ENCODE results near the gene GID8.
"Not testable (repeated sequence)": the region's sequence is repeated elsewhere in the genome, so short reads cannot be mapped to it uniquely, and the experiment has no call there.

The GID8 gene

GRCh38 chr20:62959101-62959971, 21.4 kb downstream of the GID8 start:
- no peak for DNase-seq

- DNase-seq: no peak
These were observed 22.1 kb downstream of the GID8 start for GRCh38 chr20:62959998-62960436.

- DNase-seq: not testable (repeated sequence)
These were observed 22.7 kb downstream of the GID8 start for GRCh38 chr20:62960446-62961309.

GRCh38 chr20:62961310-62961783, 23.4 kb downstream of the GID8 start:
- DNase-seq: no peak

GRCh38 chr20:62961799-62962198, 23.9 kb downstream of the GID8 start:
- DNase-seq: no peak

- DNase-seq: no peak
These were observed 24.4 kb downstream of the GID8 start for GRCh38 chr20:62962221-62962879.

GRCh38 chr20:62962891-62963613, 25.1 kb downstream of the GID8 start:
- DNase-seq: no peak

GRCh38 chr20:62963614-62964397, 25.9 kb downstream of the GID8 start:
- DNase-seq: no peak

- no peak for DNase-seq
These were observed 26.8 kb downstream of the GID8 start for GRCh38 chr20:62964700-62965099.

- no peak for DNase-seq
These were observed 27.4 kb downstream of the GID8 start for GRCh38 chr20:62965363-62965771.

- DNase-seq: no peak
These were observed 28.5 kb downstream of the GID8 start for GRCh38 chr20:62966212-62967148.

- no peak for DNase-seq
These were observed 29.2 kb downstream of the GID8 start for GRCh38 chr20:62967149-62967501.

- no peak for DNase-seq
These were observed 29.8 kb downstream of the GID8 start for GRCh38 chr20:62967628-62968351.

- no peak for DNase-seq
These were observed 30.6 kb downstream of the GID8 start for GRCh38 chr20:62968378-62969178.

GRCh38 chr20:62969179-62969760, 31.3 kb downstream of the GID8 start:
- no peak for DNase-seq

GRCh38 chr20:62969939-62970306, 32.0 kb downstream of the GID8 start:
- DNase-seq: no peak

GRCh38 chr20:62970307-62971210, 32.6 kb downstream of the GID8 start:
- no peak for DNase-seq

Data from activated effector memory CD4-positive, alpha-beta T cell treated with anti-CD3 and anti-CD28 coated beads, Interleukin-2, amount 50 U/mL, for 16 hours (primary cell).